Brain microvascular endothelial cell (primary cell): ENCODE measurements around the gene SQOR.

ENCODE experiments used
- DNase-seq: peaks from one replicate; pipeline ENCODE4 v3.0.0-alpha.2; 2020
- H3K27ac ChIP-seq: fragments of 250-450 bp; sonication (Bioruptor Pico); 2 replicates; pipeline ENCODE4 v1.5.1; 2020; ENCODE audit warnings: mild to moderate bottlenecking, moderate library complexity
- H3K27me3 ChIP-seq: fragments of 250-450 bp; sonication (Bioruptor Pico); replicated peaks from 2 replicates; pipeline ENCODE4 v1.5.1; 2020; ENCODE audit warnings: mild to moderate bottlenecking
- H3K36me3 ChIP-seq: fragments of 250-450 bp; sonication (Bioruptor Pico); replicated peaks from 2 replicates; pipeline ENCODE4 v1.5.1; 2020; ENCODE audit warnings: mild to moderate bottlenecking
- H3K4me3 ChIP-seq: 2 replicates; pipeline ENCODE4 v1.5.1; 2011; ENCODE audit warnings: low read depth, mild to moderate bottlenecking, control low read depth, low read length, moderate library complexity
- in situ Hi-C: cut with HindIII; loops from 2 replicates; pipeline ENCODE4 v1.10.0; 2017; ENCODE audit warnings: low sequenced_read_pairs, low pct_ligation_motif_present
- TF ChIP-seq, protein P1 (sequence below): IDR thresholded peaks from 2 replicates; pipeline ENCODE4 v1.5.1; 2011; ENCODE audit warnings: low read depth, mild to moderate bottlenecking, moderate library complexity, low read length, control low read depth, inconsistent platforms; ENCODE audit errors: missing control alignments

The SQOR gene

DNA sequence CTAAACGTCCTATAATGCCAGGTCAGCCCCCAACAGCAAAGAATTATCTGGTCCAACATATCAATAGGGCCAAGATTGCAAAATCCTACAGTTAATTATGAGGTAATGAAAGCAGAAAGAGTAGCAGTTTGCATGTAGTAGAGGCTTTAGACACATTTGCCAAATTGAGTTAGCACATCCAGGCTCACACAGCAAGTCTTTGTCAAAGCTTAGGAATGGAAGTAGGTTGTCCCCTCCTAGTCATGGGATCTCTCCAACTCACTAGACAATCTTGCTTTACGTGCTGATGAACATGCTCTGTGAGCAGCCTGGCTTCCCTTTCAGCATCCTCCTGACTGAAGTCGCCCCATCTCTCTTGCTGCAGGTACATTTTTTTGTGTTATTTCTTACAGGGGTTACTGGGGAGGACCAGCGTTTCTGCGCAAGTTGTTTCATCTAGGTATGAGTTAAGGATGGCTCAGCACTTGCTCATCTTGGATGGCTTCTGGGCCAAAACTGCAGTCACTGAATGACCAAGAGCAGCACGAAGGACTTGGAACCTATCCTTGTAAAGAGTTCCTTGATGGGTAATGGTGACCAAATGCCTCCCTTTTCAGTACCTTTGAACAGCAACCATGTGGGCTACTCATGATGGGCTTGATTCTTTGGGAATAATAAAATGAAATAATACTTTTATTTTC lies 55.9 kb downstream of the SQOR start:
- no peak overlapping the region for H3K4me3 ChIP-seq
- DNase-seq = no peak
- no peaks in the 10 kb centered on the region for H3K27me3 ChIP-seq
- in situ Hi-C loops = no loop called here
- TF ChIP-seq, protein P1, sequence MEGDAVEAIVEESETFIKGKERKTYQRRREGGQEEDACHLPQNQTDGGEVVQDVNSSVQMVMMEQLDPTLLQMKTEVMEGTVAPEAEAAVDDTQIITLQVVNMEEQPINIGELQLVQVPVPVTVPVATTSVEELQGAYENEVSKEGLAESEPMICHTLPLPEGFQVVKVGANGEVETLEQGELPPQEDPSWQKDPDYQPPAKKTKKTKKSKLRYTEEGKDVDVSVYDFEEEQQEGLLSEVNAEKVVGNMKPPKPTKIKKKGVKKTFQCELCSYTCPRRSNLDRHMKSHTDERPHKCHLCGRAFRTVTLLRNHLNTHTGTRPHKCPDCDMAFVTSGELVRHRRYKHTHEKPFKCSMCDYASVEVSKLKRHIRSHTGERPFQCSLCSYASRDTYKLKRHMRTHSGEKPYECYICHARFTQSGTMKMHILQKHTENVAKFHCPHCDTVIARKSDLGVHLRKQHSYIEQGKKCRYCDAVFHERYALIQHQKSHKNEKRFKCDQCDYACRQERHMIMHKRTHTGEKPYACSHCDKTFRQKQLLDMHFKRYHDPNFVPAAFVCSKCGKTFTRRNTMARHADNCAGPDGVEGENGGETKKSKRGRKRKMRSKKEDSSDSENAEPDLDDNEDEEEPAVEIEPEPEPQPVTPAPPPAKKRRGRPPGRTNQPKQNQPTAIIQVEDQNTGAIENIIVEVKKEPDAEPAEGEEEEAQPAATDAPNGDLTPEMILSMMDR = no peak
- no peak overlapping the region for H3K27ac ChIP-seq
- no peaks in the 10 kb centered on the region for H3K36me3 ChIP-seq

DNA sequence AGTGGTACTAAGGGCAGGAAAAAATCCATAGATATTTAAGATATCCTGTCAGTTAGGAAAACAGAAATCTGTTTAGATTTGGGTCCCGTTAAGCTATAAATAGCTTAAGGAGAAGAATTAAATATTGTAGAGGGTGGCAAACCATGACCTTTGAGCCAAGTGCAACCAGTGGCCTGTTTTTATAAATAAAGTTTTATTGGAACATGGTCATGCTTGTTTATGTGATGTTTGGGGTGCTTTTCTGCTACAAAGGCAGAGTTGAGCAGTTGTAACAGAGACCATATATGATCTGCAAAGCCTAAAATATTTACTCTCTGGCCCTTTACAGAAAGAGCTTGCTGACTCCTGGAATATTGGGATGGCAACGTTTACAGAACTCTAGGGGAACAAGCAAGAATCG lies 66.3 kb downstream of the SQOR start:
- H3K27me3 ChIP-seq = no peaks in the 10 kb centered on the region
- TF ChIP-seq, protein P1 = no peak
- no peak overlapping the region for H3K27ac ChIP-seq
- no peaks in the 10 kb centered on the region for H3K36me3 ChIP-seq
- no peak for DNase-seq
- H3K4me3 ChIP-seq = no peak overlapping the region
- in situ Hi-C loops = no loop called here

DNA sequence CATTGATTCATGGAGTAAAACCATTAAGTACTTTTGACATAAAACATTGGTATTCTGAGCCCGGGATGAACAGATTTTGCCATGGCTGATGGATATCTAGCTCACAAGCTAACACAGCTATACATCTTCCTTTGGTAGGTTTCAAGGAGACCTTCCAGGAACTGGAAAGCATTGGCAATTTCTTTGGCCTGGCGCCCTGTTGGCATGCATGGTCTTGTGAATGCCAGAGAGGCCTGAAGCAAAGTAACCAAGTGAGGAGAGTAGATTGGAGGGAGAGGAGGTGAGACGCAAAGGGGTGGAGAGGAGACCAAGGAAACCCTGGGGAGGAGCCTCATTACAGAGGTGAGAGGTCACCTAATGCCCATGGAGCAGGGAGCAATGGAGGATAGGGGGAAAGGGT lies 67.2 kb downstream of the SQOR start:
- Histone ChIP-seq H3K27me3 (no peaks in the 10 kb centered on the region), H3K36me3 (no peaks in the 10 kb centered on the region), H3K27ac (no peak overlapping the region), H3K4me3 (no peak overlapping the region)
- in situ Hi-C loops = no loop called here
- TF ChIP-seq, protein P1 = no peak
- DNase-seq = no peak

DNA sequence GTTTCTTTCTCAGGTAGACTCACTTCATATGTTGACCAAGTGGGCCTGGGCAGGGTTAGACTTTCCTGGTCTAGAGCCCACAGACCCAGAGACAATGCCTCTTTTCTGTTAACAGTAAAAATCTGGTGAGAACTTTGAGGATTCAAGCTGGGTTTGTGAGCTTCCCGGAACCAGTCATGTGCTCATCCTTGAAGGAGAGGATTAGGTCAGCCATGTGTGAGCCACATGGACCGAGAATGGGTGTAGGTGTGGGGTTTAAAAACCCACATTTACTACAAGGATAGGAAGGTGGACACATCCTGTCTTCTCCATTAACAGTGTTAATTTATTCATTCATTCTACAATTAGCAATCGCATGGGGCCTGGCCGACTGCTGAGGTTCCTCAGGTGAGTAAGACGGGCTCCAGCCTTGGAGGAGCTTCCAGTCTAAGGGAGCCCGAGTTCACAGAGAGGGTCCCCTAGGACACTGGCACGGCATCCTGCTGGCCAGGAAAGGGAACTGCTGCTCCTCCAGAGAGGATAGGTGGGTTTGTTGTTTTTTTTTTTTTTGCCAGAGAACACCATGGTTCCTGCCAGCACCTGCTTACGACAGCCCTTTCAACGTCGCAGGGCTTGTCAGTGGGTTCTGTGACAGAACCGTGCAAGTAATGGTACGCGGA lies 69.0 kb downstream of the SQOR start:
- no peak for DNase-seq
- no peaks in the 10 kb centered on the region for H3K36me3 ChIP-seq
- no peak overlapping the region for H3K27ac ChIP-seq
- TF ChIP-seq, protein P1 = peak; percentile 51
- no peaks in the 10 kb centered on the region for H3K27me3 ChIP-seq
- peak overlapping the region; percentile 59 for H3K4me3 ChIP-seq
- in situ Hi-C loops = no loop called here

DNA sequence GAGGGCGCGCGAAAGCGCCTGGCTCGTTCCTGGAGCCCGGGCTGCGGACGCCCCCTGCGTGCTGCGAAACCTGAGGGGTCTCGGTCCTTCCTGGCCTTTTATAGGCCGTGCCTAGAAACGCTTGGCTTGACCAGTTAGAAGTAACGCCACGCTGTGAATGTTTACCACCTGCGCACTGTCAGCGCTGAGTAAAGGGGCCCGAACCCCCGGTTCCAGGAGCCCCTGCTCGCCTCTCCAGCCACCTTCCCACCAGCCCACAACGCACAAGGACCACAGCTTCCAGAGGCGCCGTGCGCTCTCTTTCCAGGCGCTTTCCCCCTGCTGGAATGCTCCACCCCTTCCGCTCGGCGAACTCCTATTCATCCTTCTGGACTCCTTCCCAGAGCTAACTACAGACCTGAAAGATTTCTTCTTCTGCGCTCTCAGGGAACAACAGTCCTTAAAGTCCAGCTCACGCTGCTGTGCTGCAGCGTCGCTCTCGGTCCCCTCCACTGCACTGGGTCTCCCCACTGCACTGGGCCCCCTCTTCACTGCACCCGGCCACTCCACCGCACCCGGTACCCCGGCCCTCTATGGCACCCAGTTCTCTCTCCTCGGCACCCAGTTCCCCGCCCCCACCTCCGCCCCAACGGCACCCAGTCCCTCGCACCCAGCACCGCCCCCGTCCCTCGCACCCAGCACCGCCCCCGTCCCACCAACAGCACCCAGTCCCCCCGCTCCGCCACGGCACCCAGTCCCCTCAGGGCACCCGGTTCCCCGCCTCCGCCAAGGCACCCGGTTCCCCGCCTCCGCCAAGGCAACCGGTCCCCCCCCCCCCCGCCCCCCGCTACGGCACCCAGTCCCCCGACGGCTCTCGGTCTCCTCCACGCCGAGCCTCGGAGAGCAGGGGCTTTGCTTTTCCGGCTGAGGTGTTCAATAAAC lies 69.8 kb downstream of the SQOR start:
- Histone ChIP-seq H3K4me3 (peak overlapping the region; percentile 59), H3K27ac (no peak overlapping the region), H3K36me3 (no peaks in the 10 kb centered on the region), H3K27me3 (no peaks in the 10 kb centered on the region)
- in situ Hi-C loops = no loop called here
- peak; percentile 20 for DNase-seq
- TF ChIP-seq, protein P1 = no peak
